ENCODE measurements around the gene KRTAP10-2. TPM values are rescaled to one million over a fixed set of nuclear protein-coding genes. Genes with fewer than 3 reads are reported as not detected.

Gene KRTAP10-2
- total RNA-seq, 4 donors from 2014 or later: not detected

DNA sequence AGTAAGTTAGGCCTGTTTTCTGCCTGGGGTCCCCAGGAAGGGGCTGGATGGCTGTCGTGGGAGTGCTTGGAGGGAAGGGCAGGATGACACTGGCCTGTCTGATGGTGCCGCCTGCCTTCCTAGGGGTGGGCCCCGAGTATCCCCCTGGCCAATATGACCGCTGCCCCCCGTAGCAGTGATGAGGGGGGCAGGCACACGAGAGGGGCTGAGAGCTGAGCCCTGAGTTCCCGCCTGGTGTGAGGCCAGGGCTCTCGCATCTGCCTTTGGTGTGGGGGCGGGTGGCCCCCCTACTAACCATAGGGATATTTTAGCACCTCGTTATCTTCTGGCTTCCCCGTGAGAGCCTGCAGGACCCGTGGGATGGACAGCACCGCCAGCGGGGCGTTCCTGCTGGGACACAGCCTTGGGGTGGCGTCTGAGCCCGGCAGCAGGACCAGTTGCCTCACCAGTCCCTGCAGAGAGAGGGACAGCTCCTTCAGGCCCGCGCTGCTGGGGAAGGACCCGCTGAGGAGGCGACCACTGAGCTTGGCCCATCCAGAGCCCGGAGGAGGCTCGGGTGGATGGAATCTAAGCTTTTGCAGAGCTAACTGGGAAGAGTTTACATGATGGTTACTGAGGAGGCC, 21.7 kb downstream of the KRTAP10-2 start:
- Histone ChIP-seq H3K27me3 (no peaks in the 10 kb centered on the region), H3K4me3 (no peak overlapping the region), H3K27ac (no peak overlapping the region), H3K9me3 (no peaks in the 10 kb centered on the region), H3K36me3 (no peaks in the 10 kb centered on the region), H3K4me1 (no peaks in the 10 kb centered on the region)
- peak in 1 of 3 donors; percentile 34 for DNase-seq
- TF ChIP-seq, protein P1, sequence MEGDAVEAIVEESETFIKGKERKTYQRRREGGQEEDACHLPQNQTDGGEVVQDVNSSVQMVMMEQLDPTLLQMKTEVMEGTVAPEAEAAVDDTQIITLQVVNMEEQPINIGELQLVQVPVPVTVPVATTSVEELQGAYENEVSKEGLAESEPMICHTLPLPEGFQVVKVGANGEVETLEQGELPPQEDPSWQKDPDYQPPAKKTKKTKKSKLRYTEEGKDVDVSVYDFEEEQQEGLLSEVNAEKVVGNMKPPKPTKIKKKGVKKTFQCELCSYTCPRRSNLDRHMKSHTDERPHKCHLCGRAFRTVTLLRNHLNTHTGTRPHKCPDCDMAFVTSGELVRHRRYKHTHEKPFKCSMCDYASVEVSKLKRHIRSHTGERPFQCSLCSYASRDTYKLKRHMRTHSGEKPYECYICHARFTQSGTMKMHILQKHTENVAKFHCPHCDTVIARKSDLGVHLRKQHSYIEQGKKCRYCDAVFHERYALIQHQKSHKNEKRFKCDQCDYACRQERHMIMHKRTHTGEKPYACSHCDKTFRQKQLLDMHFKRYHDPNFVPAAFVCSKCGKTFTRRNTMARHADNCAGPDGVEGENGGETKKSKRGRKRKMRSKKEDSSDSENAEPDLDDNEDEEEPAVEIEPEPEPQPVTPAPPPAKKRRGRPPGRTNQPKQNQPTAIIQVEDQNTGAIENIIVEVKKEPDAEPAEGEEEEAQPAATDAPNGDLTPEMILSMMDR (IDR thresholded peaks at IDR 0.05): no peak
- no peak for TF ChIP-seq POLR2A (IDR thresholded peaks at IDR 0.05)

DNA sequence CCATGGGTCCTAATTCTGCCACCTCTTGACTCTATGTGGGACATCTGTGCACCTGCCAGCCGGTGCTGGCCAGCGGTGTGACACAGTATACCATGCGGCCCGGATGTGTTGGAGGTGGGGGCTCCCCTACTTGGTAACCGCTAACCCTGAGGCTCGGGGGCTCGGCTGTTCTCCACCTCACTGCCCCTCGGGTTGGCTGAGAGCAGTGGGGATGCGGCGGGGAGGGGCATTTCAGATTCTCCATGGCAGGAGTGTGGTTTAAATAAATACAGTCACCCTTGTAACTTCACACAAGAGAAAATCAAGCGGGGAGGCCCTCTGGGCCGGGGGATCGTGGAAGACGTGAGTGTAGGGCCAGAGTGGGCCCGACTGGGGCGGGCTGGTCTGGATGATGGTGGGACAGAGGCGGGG, 22.3 kb downstream of the KRTAP10-2 start:
- H3K9me3 ChIP-seq: no peaks in the 10 kb centered on the region
- H3K27ac ChIP-seq: no peak overlapping the region
- H3K4me3 ChIP-seq: no peak overlapping the region
- no peaks in the 10 kb centered on the region for H3K27me3 ChIP-seq
- DNase-seq: peak in 2 of 3 donors; percentile 26 to 34
- no peaks in the 10 kb centered on the region for H3K4me1 ChIP-seq
- no peak for TF ChIP-seq POLR2A (IDR thresholded peaks at IDR 0.05)
- TF ChIP-seq, protein P1 (IDR thresholded peaks at IDR 0.05): no peak
- no peaks in the 10 kb centered on the region for H3K36me3 ChIP-seq

DNA sequence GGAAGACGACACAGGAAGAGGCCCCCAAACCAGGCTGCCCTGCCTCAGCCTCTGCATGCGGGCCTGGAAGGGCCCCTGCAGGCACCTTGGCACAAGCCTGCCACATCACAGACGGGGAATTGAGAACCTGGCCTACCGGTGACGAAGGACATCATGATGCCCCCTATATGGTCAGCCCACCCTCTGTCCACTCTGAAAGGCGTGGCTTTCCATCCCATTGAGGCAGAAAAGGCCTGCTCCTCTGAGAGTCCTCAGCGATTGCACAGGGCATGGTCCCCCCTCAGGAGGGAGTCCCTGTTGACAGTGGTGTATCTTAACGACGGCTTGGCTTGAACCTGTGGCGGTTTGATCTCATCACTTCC, 22.7 kb downstream of the KRTAP10-2 start:
- peak in 1 of 3 donors; percentile 17 for DNase-seq
- H3K36me3 ChIP-seq: no peaks in the 10 kb centered on the region
- H3K27me3 ChIP-seq: no peaks in the 10 kb centered on the region
- no peaks in the 10 kb centered on the region for H3K9me3 ChIP-seq
- no peak overlapping the region for H3K27ac ChIP-seq
- no peaks in the 10 kb centered on the region for H3K4me1 ChIP-seq
- TF ChIP-seq, protein P1 (IDR thresholded peaks at IDR 0.05): no peak
- TF ChIP-seq POLR2A (IDR thresholded peaks at IDR 0.05): no peak
- no peak overlapping the region for H3K4me3 ChIP-seq

DNA sequence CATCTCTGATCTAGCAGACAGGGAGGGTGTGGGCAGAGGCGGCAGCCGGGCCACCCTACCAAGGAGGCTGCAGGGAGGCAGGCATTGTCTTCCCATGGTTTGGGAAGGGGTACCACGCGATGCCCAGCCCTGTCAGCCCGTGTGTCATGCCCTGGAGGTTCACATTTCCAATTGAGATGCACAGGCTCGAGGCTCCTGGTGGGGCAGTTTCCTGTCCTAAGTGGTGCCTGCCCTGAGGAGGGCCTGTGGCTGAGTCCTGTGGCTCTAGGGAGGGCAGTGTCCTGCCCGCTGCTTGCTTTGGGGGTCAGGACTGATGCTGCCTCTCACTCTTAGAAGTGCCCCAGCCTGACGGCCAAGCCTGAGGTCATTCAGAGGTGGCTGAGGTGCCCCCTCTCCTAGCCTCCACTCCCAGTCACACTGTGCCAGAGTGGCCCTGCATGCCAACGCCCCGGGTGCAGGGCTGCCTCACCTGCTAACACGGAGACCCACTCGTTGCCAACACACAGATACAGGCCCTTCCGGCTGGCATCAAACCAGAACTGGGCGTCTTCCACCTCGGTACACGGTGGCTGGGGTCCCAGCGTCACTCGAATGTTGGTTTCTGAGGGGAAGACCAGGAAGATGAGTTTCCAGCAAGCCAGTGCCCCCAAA, 23.2 kb downstream of the KRTAP10-2 start:
- H3K27ac ChIP-seq: no peak overlapping the region
- no peaks in the 10 kb centered on the region for H3K9me3 ChIP-seq
- H3K4me1 ChIP-seq: no peaks in the 10 kb centered on the region
- H3K4me3 ChIP-seq: no peak overlapping the region
- DNase-seq: peak in 2 of 3 donors; percentile 29 to 41
- H3K36me3 ChIP-seq: no peaks in the 10 kb centered on the region
- H3K27me3 ChIP-seq: no peaks in the 10 kb centered on the region
- TF ChIP-seq, protein P1 (IDR thresholded peaks at IDR 0.05): no peak
- TF ChIP-seq POLR2A (IDR thresholded peaks at IDR 0.05): no peak

DNA sequence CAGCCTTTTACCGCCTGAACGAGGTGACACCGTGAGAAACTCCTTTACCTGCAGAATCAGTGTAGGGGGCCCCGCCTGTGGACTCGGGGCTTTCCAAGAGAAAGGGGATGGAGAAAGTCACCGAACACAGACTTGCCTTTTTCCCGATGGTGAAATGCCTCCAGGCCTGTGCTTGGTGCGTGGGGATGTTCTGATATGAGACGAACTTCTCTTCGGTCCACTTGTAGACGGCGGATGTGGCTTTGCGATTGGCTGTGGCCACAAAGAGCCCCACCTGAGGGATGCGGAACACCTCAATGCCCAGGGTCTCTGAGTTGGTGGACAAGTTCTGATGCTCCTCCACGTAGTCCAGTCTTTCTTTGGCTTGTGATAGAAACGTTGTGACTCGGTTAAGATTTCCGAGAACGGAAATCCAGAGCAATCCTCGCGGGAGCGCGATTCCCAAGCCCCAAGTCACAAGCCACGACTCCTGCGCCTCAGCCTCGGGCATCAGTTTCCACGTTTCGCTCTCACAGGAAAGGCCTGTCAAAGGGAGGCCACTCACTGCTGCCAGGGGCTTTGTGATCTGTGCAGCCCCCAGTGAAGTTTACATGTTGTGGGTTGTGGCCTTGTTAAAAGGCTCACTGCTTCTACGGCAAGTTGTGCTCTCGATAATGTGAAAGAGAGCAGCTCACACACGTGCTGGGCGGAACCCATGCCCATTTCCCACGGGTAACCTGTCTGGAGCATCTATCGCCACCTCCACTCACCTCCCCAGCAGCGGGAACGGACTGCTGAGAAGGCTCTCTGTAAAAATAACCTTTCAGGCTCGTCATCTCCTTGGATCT, 23.9 kb downstream of the KRTAP10-2 start:
- DNase-seq: peak in 2 of 3 donors; percentile 24 to 27
- no peak overlapping the region for H3K27ac ChIP-seq
- no peaks in the 10 kb centered on the region for H3K36me3 ChIP-seq
- no peaks in the 10 kb centered on the region for H3K9me3 ChIP-seq
- no peak for TF ChIP-seq POLR2A (IDR thresholded peaks at IDR 0.05)
- TF ChIP-seq, protein P1 (IDR thresholded peaks at IDR 0.05): no peak
- no peaks in the 10 kb centered on the region for H3K27me3 ChIP-seq
- no peak overlapping the region for H3K4me3 ChIP-seq
- no peaks in the 10 kb centered on the region for H3K4me1 ChIP-seq

All from Peyer's patch (tissue), 4 donors.